K562 (cell line): ENCODE results near the gene NR6A1. TPM values are rescaled to one million over a fixed set of nuclear protein-coding genes. Genes with fewer than 3 reads are reported as not detected.

Source experiments
- C11orf30 ChIP-seq: fragments of 450-650 bp; IDR thresholded peaks from 2 replicates; pipeline ENCODE4 v1.6.1; 2016; ENCODE audit warnings: low read depth, mild to moderate bottlenecking
- DACH1 ChIP-seq: fragments of 450-650 bp; IDR thresholded peaks from 2 replicates; pipeline ENCODE4 v1.6.1; 2018; ENCODE audit not compliant: partially characterized antibody
- ETV6 ChIP-seq, 3 experiments: fragments of 150-350 bp in 1 of 3; sonication (generic) in 1 of 3; formaldehyde crosslinking in 1 of 3; IDR thresholded peaks; 2 replicates each; pipeline versions ENCODE4 v1.6.1 to v1.8.0; 2014 to 2022; ENCODE audit warnings: borderline replicate concordance in 2 of 3, low read depth in 2 of 3, antibody characterized with exemption in 1 of 3, low read length in 1 of 3, mild to moderate bottlenecking in 1 of 3, missing genetic modification reagents in 1 of 3
- HDAC2 ChIP-seq: fragments of 450-650 bp; IDR thresholded peaks from 2 replicates; pipeline ENCODE4 v1.6.1; 2016; ENCODE audit warnings: mild to moderate bottlenecking
- HMG20A ChIP-seq: fragments of 450-650 bp; formaldehyde crosslinking; conservative IDR thresholded peaks from 2 replicates; pipeline ENCODE4 v1.4.0; 2020; ENCODE audit warnings: mild to moderate bottlenecking, mixed read lengths
- MAFF ChIP-seq: IDR thresholded peaks from 2 replicates; pipeline ENCODE4 v1.6.1; 2012; ENCODE audit warnings: low read length, improper control_type of control experiment
- MAFG ChIP-seq: fragments of 450-650 bp; conservative IDR thresholded peaks from 2 replicates; pipeline ENCODE4 v1.6.1; 2016; ENCODE audit warnings: missing genetic modification characterization, missing compliant biosample characterization
- MTF1 ChIP-seq: fragments of 250-450 bp; sonication (Bioruptor Pico); IDR thresholded peaks from 2 replicates; pipeline ENCODE4 v1.9.0; 2021; ENCODE audit warnings: moderate library complexity, mild to moderate bottlenecking, inconsistent platforms, borderline replicate concordance
- PHTF2 ChIP-seq: fragments of 250-450 bp; sonication (Bioruptor Pico); IDR thresholded peaks from 2 replicates; pipeline ENCODE4 v1.5.0; 2021; ENCODE audit warnings: mild to moderate bottlenecking
- RBBP5 ChIP-seq: fragments of 200-600 bp; sonication (generic); IDR thresholded peaks from 2 replicates; pipeline ENCODE4 v1.6.1; 2012; ENCODE audit warnings: borderline replicate concordance, mild to moderate bottlenecking, low read length, control low read depth, inconsistent platforms; ENCODE audit not compliant: insufficient read depth, poor library complexity, severe bottlenecking
- ZNF232 ChIP-seq: sonication (generic); formaldehyde crosslinking; IDR thresholded peaks from 2 replicates; pipeline ENCODE4 v1.8.0; 2022; ENCODE audit warnings: mild to moderate bottlenecking, missing genetic modification reagents
- polyA plus RNA-seq, 8 experiments: library from polyadenylated mRNA; depleted of rRNA in 4 of 8; stranded (reverse) in 5 of 8; unstranded in 3 of 8; fragments of >200 nt; fragmentation: Nextera tagmentation in 2 of 8; fragmentation: Illumina TruSeq in 1 of 8; extraction: Ambion mirVana in 2 of 8; extraction: Trizol in 1 of 8; gene quantifications; 2 replicates each; pipeline versions ENCODE4 v1.2.1 to v1.2.3, GENCODE V29; 2011 to 2014; ENCODE audit warnings: inconsistent platforms in 1 of 8, missing spikeins in 1 of 8
- total RNA-seq, 7 experiments: library from RNA; depleted of rRNA in 6 of 7; stranded (reverse); fragments of >200 nt in 6 of 7; fragmentation: Illumina TruSeq in 2 of 7; extraction: Trizol in 2 of 7; gene quantifications; 2 replicates each; pipeline versions ENCODE4 v1.2.1 to v1.2.3, GENCODE V29; 2011 to 2021; ENCODE audit warnings: low replicate concordance in 1 of 7
- TF ChIP-seq, protein P1 (sequence below): sonication (generic); formaldehyde crosslinking; IDR thresholded peaks from 2 replicates; pipeline ENCODE4 v1.9.0; 2022; ENCODE audit warnings: mild to moderate bottlenecking, missing genetic modification reagents
- TF ChIP-seq, protein P2 (sequence below): IDR thresholded peaks from 3 replicates; pipeline ENCODE4 v1.6.1; 2011; ENCODE audit warnings: borderline replicate concordance, mild to moderate bottlenecking, moderate library complexity; ENCODE audit not compliant: insufficient read length; ENCODE audit errors: extremely low read depth
- TF ChIP-seq, protein P3 (sequence below), 2 experiments: fragments of 150-350 bp in 1 of 2; IDR thresholded peaks; 2 replicates each; pipeline ENCODE4 v1.6.1; 2012 to 2016; ENCODE audit warnings: low read depth in 2 of 2, low read length in 2 of 2, mild to moderate bottlenecking in 1 of 2, moderate library complexity in 1 of 2
- TF ChIP-seq, protein P4 (sequence below): fragments of 450-650 bp; IDR thresholded peaks from 2 replicates; pipeline ENCODE4 v1.6.1; 2016; ENCODE audit warnings: antibody characterized with exemption
- TF ChIP-seq, protein P5 (sequence below), 2 experiments: fragments of 450-650 bp in 1 of 2; sonication (generic) in 1 of 2; formaldehyde crosslinking in 1 of 2; IDR thresholded peaks in 1 of 2; conservative IDR thresholded peaks in 1 of 2; 2 replicates each; pipeline versions ENCODE4 v1.6.1 to v1.8.1; 2016 to 2023; ENCODE audit warnings: mild to moderate bottlenecking in 2 of 2, moderate library complexity in 2 of 2, inconsistent platforms in 1 of 2, missing genetic modification reagents in 1 of 2

Gene NR6A1
- total and polyA plus RNA-seq, 9 of the 15 experiments (the other 6 are each of a cell fraction or from before 2014, with no cell fraction given), result 9.7 to 55.4 (median 28.3) TPM

DNA sequence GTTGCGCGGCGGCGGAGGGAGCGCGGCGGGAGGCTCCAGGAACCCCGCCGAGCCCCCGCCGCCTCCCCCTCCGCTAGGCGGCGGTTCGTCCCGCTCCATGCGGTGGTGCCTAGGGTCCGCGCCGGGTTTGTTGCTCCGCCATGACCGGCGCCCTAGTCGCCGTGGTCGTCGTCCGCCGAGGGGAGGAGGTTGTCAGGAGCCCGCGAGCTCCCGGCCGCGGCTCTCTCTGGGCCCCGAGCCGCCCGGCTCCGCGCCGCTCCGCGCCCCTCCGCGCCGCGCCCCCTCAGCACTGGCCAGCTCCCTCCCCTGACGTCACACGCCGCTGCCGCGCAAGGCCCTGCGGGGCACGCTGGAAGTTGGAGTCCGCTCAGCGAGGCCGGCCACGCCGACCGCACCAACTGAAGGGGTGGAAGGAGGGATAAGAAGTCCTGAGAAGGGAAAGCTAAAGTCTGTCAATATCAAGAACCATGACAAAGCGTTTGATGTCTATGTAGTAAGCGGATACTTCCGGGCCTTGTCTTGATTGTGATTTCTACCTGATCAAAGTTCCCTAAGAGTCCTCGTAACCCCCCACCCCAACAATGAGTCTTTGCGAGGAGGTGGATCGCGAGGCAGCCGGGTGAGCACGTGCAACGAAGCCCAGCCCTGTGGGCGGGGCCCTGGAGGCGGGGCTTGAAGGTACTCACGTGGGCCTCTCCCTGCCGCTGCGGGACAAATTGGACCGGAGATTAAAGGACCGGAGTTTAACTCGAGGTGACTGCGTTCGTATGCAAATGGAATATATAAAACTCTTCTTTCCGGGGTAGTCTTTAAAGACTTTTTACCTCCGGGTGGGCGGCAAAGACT, at the start of gene NR6A1 (continued):
- TF ChIP-seq PHTF2 (CRISPR knock-in tag), result no peak
- no peak for TF ChIP-seq ZNF232
- TF ChIP-seq, protein P1, sequence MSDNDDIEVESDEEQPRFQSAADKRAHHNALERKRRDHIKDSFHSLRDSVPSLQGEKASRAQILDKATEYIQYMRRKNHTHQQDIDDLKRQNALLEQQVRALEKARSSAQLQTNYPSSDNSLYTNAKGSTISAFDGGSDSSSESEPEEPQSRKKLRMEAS, result peak; percentile 84
- TF ChIP-seq ETV6 (IDR thresholded peaks at IDR 0.05; ENCODE audit: borderline replicate concordance in 1 of 2, low read depth in 2 of 2, low read length in 1 of 2), result no peak
- TF ChIP-seq ETV6 (CRISPR knock-in tag; IDR thresholded peaks at IDR 0.05; ENCODE audit: borderline replicate concordance), result no peak
- TF ChIP-seq HDAC2, result no peak
- TF ChIP-seq, protein P2, sequence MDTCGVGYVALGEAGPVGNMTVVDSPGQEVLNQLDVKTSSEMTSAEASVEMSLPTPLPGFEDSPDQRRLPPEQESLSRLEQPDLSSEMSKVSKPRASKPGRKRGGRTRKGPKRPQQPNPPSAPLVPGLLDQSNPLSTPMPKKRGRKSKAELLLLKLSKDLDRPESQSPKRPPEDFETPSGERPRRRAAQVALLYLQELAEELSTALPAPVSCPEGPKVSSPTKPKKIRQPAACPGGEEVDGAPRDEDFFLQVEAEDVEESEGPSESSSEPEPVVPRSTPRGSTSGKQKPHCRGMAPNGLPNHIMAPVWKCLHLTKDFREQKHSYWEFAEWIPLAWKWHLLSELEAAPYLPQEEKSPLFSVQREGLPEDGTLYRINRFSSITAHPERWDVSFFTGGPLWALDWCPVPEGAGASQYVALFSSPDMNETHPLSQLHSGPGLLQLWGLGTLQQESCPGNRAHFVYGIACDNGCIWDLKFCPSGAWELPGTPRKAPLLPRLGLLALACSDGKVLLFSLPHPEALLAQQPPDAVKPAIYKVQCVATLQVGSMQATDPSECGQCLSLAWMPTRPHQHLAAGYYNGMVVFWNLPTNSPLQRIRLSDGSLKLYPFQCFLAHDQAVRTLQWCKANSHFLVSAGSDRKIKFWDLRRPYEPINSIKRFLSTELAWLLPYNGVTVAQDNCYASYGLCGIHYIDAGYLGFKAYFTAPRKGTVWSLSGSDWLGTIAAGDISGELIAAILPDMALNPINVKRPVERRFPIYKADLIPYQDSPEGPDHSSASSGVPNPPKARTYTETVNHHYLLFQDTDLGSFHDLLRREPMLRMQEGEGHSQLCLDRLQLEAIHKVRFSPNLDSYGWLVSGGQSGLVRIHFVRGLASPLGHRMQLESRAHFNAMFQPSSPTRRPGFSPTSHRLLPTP, result no peak
- TF ChIP-seq C11orf30, result no peak; the same call in 1 of the 2 replicates
- TF ChIP-seq, protein P3, sequence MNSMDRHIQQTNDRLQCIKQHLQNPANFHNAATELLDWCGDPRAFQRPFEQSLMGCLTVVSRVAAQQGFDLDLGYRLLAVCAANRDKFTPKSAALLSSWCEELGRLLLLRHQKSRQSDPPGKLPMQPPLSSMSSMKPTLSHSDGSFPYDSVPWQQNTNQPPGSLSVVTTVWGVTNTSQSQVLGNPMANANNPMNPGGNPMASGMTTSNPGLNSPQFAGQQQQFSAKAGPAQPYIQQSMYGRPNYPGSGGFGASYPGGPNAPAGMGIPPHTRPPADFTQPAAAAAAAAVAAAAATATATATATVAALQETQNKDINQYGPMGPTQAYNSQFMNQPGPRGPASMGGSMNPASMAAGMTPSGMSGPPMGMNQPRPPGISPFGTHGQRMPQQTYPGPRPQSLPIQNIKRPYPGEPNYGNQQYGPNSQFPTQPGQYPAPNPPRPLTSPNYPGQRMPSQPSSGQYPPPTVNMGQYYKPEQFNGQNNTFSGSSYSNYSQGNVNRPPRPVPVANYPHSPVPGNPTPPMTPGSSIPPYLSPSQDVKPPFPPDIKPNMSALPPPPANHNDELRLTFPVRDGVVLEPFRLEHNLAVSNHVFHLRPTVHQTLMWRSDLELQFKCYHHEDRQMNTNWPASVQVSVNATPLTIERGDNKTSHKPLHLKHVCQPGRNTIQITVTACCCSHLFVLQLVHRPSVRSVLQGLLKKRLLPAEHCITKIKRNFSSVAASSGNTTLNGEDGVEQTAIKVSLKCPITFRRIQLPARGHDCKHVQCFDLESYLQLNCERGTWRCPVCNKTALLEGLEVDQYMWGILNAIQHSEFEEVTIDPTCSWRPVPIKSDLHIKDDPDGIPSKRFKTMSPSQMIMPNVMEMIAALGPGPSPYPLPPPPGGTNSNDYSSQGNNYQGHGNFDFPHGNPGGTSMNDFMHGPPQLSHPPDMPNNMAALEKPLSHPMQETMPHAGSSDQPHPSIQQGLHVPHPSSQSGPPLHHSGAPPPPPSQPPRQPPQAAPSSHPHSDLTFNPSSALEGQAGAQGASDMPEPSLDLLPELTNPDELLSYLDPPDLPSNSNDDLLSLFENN (IDR thresholded peaks at IDR 0.05; ENCODE audit: low read depth in 2 of 2, low read length in 2 of 2), result 0 out of 4 replicates have a peak, but pooled peaks of 1 of the 2 experiments have one; percentile 24
- TF ChIP-seq HMG20A (CRISPR knock-in tag), result no peak
- no peak for TF ChIP-seq MAFG (tag)
- no peak for TF ChIP-seq MTF1
- peak; percentile 97 for TF ChIP-seq RBBP5
- TF ChIP-seq, protein P4, sequence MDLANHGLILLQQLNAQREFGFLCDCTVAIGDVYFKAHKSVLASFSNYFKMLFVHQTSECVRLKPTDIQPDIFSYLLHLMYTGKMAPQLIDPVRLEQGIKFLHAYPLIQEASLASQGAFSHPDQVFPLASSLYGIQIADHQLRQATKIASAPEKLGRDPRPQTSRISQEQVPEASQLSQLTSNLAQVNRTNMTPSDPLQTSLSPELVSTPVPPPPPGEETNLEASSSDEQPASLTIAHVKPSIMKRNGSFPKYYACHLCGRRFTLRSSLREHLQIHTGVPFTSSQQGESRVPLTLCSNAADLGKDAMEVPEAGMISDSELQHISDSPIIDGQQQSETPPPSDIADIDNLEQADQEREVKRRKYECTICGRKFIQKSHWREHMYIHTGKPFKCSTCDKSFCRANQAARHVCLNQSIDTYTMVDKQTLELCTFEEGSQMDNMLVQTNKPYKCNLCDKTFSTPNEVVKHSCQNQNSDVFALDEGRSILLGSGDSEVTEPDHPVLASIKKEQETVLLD, result peak; percentile 32; the same call in 1 of the 2 replicates
- peak; percentile 80 for TF ChIP-seq MAFF
- TF ChIP-seq, protein P5, sequence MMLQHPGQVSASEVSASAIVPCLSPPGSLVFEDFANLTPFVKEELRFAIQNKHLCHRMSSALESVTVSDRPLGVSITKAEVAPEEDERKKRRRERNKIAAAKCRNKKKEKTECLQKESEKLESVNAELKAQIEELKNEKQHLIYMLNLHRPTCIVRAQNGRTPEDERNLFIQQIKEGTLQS (IDR thresholded peaks at IDR 0.05), result peak; percentile 68; the same call in 1 of the 2 replicates
- TF ChIP-seq, protein P5 (CRISPR knock-in tag; conservative IDR thresholded peaks at IDR 0.05), result no peak
- no peak for TF ChIP-seq DACH1
